GM18526 (cell line): ENCODE results near the gene CD22.

ENCODE experiments used
- POLR2A ChIP-seq: IDR thresholded peaks from 3 replicates; pipeline ENCODE4 v1.6.1; 2011; ENCODE audit not compliant: insufficient read length; ENCODE audit errors: extremely low read depth

Gene CD22

GRCh38 chr19:35307931-35308330 is 21.1 kb upstream of the CD22 start:
- TF ChIP-seq POLR2A, result no peak

- no peak for TF ChIP-seq POLR2A
Measured at GRCh38 chr19:35308910-35309309, 20.1 kb upstream of the CD22 start.

DNA sequence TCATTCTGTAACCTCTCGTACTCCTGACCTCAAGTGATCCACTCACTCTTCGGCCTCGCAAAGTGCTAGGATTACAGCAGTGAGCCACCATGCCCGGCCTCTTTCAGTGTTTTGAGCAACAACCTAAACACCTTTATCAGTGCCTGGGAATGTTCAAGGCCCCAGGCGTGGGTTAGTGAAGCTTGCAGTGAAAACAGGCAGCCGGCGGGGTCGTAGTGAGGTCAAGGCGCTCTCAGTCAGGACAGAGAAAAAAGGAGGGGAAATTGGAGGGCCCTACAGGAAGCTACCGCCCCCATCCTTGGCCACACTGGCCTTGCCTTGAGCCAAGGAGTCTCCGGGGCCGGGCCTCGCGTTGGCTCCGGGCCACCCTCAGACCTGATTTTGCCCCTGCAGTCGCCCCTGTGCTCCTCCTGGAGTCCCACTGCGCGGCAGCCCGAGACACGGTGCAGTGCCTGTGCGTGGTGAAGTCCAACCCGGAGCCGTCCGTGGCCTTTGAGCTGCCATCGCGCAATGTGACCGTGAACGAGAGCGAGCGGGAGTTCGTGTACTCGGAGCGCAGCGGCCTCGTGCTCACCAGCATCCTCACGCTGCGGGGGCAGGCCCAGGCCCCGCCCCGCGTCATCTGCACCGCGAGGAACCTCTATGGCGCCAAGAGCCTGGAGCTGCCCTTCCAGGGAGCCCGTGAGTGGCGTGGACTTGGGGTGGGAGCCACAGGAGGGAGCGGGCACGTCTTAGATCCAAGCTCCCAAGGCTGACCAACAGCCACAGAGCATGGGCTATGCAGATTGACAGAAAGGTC is 19.3 kb upstream of the CD22 start:
- TF ChIP-seq POLR2A, result no peak

DNA sequence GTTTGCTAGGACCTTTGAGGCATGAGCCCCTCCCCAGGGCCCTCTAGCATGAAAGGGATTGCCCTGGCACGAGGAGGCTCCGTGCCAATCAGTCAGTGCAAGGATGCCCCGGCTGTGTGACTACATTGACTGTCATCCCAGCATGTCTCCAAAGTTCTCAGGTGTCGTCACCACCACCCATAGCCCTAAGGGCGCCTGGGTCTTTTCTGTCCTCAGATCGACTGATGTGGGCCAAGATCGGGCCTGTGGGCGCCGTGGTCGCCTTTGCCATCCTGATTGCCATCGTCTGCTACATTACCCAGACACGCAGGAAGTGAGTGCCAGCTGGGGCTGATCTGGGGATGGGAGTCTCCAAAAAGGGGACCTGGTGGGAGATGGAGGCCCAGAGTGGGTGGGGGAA is 18.7 kb upstream of the CD22 start:
- no peak for TF ChIP-seq POLR2A

DNA sequence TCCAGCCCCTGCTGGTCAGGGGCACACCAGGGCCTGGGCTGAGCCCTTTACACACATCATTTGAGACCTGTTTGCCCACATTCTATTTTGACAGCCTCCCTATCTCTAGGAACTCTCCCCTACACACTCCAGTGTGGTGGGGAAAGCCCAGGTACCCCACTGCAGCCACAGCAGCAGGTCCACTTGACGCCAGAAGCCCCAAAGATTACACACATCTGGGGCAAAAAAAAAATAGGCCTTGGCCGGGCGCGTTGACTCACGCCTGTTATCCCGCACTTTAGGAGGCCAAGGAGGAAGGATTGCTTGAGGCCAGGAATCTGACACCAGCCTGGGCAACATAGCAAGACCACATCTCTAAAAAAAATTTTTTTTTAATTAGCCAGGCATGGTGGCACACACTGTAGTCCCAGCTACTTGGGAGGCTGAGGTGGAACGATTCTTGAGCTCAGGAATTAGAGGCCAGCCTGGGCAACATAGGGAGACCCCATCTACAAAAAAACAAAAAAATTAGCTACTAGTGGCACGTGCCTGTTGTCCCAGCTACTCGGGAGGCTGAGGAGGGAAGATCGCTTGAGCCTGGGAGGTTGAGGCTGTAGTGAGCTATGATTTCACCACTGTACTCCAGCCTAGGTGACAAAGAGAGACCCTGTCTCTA is 18.0 kb upstream of the CD22 start:
- no peak for TF ChIP-seq POLR2A

GRCh38 chr19:35311901-35312665 is 16.9 kb upstream of the CD22 start:
- no peak for TF ChIP-seq POLR2A

DNA sequence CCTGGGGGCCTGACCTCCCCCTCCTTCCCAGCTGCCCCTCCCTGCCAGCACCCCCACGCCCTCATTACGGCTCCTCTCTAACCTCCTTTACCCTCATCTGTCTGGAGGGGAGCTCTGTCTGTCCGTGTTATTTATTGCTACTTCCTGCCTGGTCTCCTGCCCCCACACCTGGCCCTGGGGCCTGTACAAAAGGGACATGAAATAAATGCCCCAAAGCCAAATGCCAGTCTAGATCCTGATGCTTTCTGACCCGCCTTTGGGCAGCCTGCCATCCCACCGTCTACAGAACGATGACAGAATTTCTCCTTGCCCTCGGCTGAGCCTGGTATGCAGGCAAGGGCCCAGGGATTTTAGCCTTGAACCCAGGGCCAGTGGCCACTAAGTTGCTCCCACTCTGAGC is 15.4 kb upstream of the CD22 start:
- no peak for TF ChIP-seq POLR2A

- no peak for TF ChIP-seq POLR2A
Measured at GRCh38 chr19:35314031-35314430, 15.0 kb upstream of the CD22 start.

DNA sequence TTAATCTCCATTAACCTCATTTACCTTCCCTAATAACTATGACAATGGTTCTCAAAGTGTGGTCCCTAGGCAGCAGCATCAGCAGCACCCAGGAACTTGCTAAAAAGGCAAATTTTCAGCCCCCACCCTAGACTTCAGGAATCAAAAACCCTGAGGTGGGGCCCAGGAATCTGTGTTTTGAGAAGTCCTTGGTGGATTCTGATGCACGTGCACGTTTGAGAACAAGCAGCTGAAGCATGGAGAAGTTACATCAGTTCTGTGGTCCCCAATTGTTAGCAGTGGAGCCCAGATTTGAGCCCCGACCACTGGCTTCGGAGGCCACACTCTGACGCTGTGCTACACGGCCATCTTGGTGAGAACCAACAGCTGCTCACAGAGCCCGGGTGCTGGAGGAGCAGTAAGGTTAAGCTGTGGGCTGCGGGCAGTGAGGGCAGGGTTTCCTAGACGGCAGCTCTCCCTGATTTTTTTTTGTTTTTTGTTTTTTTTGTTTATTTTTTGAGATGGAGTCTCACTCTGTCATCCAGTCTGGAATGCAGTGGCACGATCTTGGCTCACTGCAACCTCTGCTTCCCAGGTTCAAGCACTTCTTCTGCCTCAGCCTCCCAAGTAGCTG is 14.0 kb upstream of the CD22 start:
- no peak for TF ChIP-seq POLR2A

DNA sequence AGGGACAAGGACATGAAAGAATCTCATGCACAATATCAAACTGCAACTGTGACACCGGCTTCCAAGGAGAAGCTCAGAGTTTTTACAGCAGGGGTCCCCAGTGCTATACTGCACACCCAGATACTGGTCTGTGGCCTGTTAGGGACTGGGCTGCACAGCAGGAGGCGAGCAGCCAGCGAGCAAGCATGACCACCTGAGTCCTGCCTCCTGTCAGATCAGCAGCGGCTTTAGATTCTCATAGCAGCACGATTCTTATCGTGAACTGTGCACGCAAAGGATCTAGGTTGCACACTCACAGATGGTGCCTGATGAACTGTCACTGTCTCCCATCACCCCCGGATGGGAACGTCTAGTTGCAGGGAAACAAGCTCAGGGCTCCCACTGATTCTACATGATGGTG is 13.1 kb upstream of the CD22 start:
- TF ChIP-seq POLR2A, result no peak

DNA sequence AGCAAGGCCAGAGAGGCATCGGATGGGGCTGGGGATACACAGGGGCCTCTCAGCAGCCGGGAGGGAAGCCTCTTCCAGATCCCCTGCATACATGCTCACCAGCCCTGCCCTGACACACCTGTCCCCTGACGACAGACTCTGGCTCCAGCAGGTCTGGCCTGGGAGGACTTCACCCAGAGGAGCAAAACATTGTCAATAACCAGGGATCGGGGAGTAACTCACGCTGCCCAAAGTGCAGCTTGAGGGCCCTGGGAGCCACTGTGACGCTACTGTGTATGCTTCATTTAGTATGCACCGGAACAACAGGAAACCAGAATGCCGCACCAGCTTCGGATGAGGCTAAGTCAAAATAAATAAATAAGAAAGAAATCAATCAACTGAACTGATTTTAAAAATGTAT is 12.4 kb upstream of the CD22 start:
- TF ChIP-seq POLR2A, result no peak

DNA sequence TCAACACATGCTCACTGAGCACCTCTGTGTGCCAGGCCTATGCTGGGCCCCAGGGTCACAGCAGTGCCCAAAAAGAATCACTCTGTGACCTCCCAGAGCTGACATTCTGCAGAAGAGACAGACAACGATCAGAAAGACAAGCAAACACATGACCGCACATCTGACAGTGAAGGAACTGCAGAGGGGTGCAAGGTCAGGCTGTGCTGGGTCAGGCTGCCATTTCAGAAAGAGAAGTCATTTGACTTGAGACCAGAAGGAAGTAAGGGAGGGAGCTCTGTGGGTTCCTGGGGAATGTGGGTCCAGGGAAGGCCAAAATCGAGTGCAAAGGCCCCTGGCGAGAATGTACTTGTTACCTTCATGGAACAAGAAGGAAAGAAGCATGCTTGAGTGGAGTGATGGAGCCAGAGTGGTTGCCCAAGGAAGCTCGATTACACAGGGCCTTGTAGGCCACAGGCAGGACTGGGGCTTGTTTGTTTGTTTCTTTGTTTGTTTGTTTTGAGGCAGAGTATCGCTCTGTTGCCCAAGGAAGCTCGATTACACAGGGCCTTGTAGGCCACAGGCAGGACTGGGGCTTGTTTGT is 11.4 kb upstream of the CD22 start:
- no peak for TF ChIP-seq POLR2A

GRCh38 chr19:35318679-35319448 is 10.1 kb upstream of the CD22 start:
- no peak for TF ChIP-seq POLR2A

- TF ChIP-seq POLR2A, result no peak
Measured at GRCh38 chr19:35320065-35320713, 8.8 kb upstream of the CD22 start.
